Liver (tissue), 9 donors: Measurements from ENCODE around the gene PTP4A2. TPM values are rescaled to one million over a fixed set of nuclear protein-coding genes. Genes with fewer than 3 reads are reported as not detected.

Experiments used
- DNase-seq: peaks from one replicate; pipeline ENCODE4 v3.0.0-alpha.2; 2017; ENCODE audit warnings: low spot score
- H3K27ac ChIP-seq, 2 donors: one replicate each; pipeline ENCODE4 v1.7.0; 2013; ENCODE audit warnings: inconsistent platforms in 2 of 2, low read length in 2 of 2, control low read depth in 1 of 2, low read depth in 1 of 2, mild to moderate bottlenecking in 1 of 2
- H3K27me3 ChIP-seq, 4 donors: one replicate each; pipeline versions ENCODE4 v1.6.1 to v1.7.0; 2013; ENCODE audit warnings: low read length in 3 of 4, inconsistent platforms in 1 of 4, mild to moderate bottlenecking in 1 of 4, moderate library complexity in 1 of 4; ENCODE audit not compliant: control insufficient read depth in 4 of 4, insufficient read depth in 4 of 4
- H3K36me3 ChIP-seq, 4 donors: one replicate each; pipeline versions ENCODE4 v1.6.1 to v1.7.0; 2013; ENCODE audit warnings: low read length in 3 of 4, mild to moderate bottlenecking in 3 of 4, low read depth in 1 of 4, moderate library complexity in 1 of 4; ENCODE audit not compliant: control insufficient read depth in 4 of 4, insufficient read depth in 3 of 4
- H3K4me1 ChIP-seq, 4 donors: one replicate each; pipeline versions ENCODE4 v1.6.1 to v1.7.0; 2013; ENCODE audit warnings: low read length in 3 of 4, mild to moderate bottlenecking in 3 of 4, moderate library complexity in 1 of 4; ENCODE audit not compliant: control insufficient read depth in 4 of 4, insufficient read depth in 4 of 4
- H3K4me3 ChIP-seq, 3 donors: one replicate each; pipeline versions ENCODE4 v1.6.1 to v1.7.0; 2013; ENCODE audit warnings: low read length in 3 of 3, control low read depth in 1 of 3, low read depth in 1 of 3, mild to moderate bottlenecking in 1 of 3
- H3K9ac ChIP-seq, 2 donors: one replicate each; pipeline ENCODE4 v1.7.0; 2013; ENCODE audit warnings: low read length in 2 of 2, mild to moderate bottlenecking in 2 of 2, moderate library complexity in 2 of 2, control low read depth in 1 of 2, low read depth in 1 of 2
- H3K9me3 ChIP-seq, 4 donors: one replicate each; pipeline versions ENCODE4 v1.6.1 to v1.7.0; 2013; ENCODE audit warnings: low read length in 3 of 4; ENCODE audit not compliant: control insufficient read depth in 4 of 4
- EGR1 ChIP-seq, 2 donors: IDR thresholded peaks; 2 replicates each; pipeline ENCODE4 v1.6.1; 2016 to 2018; ENCODE audit warnings: antibody characterized with exemption in 2 of 2, low read depth in 2 of 2
- FOXA1 ChIP-seq: IDR thresholded peaks from 2 replicates; pipeline ENCODE4 v1.6.1; 2016; ENCODE audit warnings: antibody characterized with exemption
- FOXA2 ChIP-seq: IDR thresholded peaks from 2 replicates; pipeline ENCODE4 v1.6.1; 2016; ENCODE audit warnings: antibody characterized with exemption
- GABPA ChIP-seq, 2 donors: IDR thresholded peaks in 1 of 2; conservative IDR thresholded peaks in 1 of 2; 2 replicates each; pipeline ENCODE4 v1.6.1; 2016; ENCODE audit warnings: antibody characterized with exemption in 2 of 2, mild to moderate bottlenecking in 1 of 2, moderate library complexity in 1 of 2
- HNF4A ChIP-seq, 2 donors: conservative IDR thresholded peaks; 2 replicates each; pipeline ENCODE4 v1.6.1; 2016; ENCODE audit warnings: antibody characterized with exemption in 2 of 2, mild to moderate bottlenecking in 2 of 2
- HNF4G ChIP-seq: IDR thresholded peaks from 2 replicates; pipeline ENCODE4 v1.6.1; 2016; ENCODE audit warnings: antibody characterized with exemption
- JUND ChIP-seq, 2 donors: IDR thresholded peaks; 2 replicates each; pipeline ENCODE4 v1.6.1; 2016; ENCODE audit warnings: antibody characterized with exemption in 2 of 2
- NR2F2 ChIP-seq: IDR thresholded peaks from 2 replicates; pipeline ENCODE4 v1.6.1; 2016; ENCODE audit warnings: antibody characterized with exemption
- RAD21 ChIP-seq, 2 donors: IDR thresholded peaks; 2 replicates each; pipeline ENCODE4 v1.6.1; 2016; ENCODE audit warnings: antibody characterized with exemption in 2 of 2, mild to moderate bottlenecking in 2 of 2
- RXRA ChIP-seq, 2 donors: IDR thresholded peaks; 2 replicates each; pipeline ENCODE4 v1.6.1; 2017 to 2018; ENCODE audit warnings: antibody characterized with exemption in 2 of 2, mild to moderate bottlenecking in 1 of 2
- SP1 ChIP-seq: IDR thresholded peaks from 2 replicates; pipeline ENCODE4 v1.6.1; 2018; ENCODE audit warnings: antibody characterized with exemption, mild to moderate bottlenecking
- TAF1 ChIP-seq: conservative IDR thresholded peaks from 2 replicates; pipeline ENCODE4 v1.6.1; 2016; ENCODE audit warnings: antibody characterized with exemption, mild to moderate bottlenecking
- YY1 ChIP-seq: IDR thresholded peaks from 2 replicates; pipeline ENCODE4 v1.6.1; 2016; ENCODE audit warnings: antibody characterized with exemption, mild to moderate bottlenecking
- WGBS: extraction: QIAGEN DNeasy Blood & Tissue Kit; methylation state at CpG from one replicate; pipeline ENCODE4 v1.1.7; 2013; 5-methylcytosine and 5-hydroxymethylcytosine counted together
- polyA plus RNA-seq, 2 donors: library from polyadenylated mRNA; stranded (reverse) in 1 of 2; unstranded in 1 of 2; fragments of 200-250 nt in 1 of 2; fragments of >200 nt in 1 of 2; fragmentation: Nextera tagmentation in 1 of 2; extraction: Ambion mirVana in 1 of 2; gene quantifications; one replicate each; pipeline versions ENCODE4 v1.2.1 to v1.2.3, GENCODE V29; 2013 to 2015
- total RNA-seq, 2 donors: library from RNA; depleted of rRNA; stranded (reverse); fragments of >200 nt; gene quantifications; one replicate each; pipeline ENCODE4 v1.2.3, GENCODE V29; 2014
- TF ChIP-seq, protein P1 (sequence below): IDR thresholded peaks from 2 replicates; pipeline ENCODE4 v1.6.1; 2016; ENCODE audit warnings: antibody characterized with exemption
- TF ChIP-seq, protein P2 (sequence below): IDR thresholded peaks from 2 replicates; pipeline ENCODE4 v1.6.1; 2016; ENCODE audit warnings: antibody characterized with exemption, mild to moderate bottlenecking
- TF ChIP-seq, protein P3 (sequence below): IDR thresholded peaks from 2 replicates; pipeline ENCODE4 v1.6.1; 2016; ENCODE audit warnings: antibody characterized with exemption
- TF ChIP-seq, protein P4 (sequence below): IDR thresholded peaks from 2 replicates; pipeline ENCODE4 v1.6.1; 2016; ENCODE audit warnings: antibody characterized with exemption
- TF ChIP-seq, protein P5 (sequence below): fragments of 150-350 bp; IDR thresholded peaks from 2 replicates; pipeline ENCODE4 v1.5.1; 2017; ENCODE audit warnings: improper control_type of control experiment, low read depth, low read length; ENCODE audit not compliant: missing input control
- donor health status: healthy.
- donor health status: healthy.
- donor health status: healthy.
- donor health status: healthy.
- donor health status: healthy.

Gene PTP4A2
- total and polyA plus RNA-seq, 4 donors = 47.7 to 98.1 (median 71.9) TPM

DNA sequence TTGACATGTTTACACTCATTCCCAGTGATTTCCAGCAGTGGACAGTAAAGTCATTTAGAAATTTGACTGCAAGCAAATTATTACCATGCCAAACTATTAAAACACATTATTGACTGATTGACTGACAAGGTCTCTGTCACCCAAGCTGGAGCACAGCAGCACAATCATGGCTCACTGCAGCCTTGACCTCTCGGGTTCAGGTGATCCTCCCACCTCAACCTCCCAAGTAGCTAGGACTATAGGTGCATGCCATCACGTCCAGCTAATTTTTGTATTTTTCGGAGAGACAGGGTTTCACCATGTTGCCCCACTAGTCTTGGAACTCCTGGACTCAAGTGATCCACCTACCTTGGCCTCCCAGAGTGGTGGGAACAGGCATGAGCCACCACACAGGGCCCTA lies 24.2 kb downstream of the PTP4A2 start:
- TF ChIP-seq NR2F2 (no peak), FOXA1 (no peak), HNF4G (no peak), RAD21 (IDR thresholded peaks at IDR 0.05) (no peak), TAF1 (no peak), RXRA (IDR thresholded peaks at IDR 0.05) (no peak), YY1 (no peak), FOXA2 (no peak)
- TF ChIP-seq, protein P1, sequence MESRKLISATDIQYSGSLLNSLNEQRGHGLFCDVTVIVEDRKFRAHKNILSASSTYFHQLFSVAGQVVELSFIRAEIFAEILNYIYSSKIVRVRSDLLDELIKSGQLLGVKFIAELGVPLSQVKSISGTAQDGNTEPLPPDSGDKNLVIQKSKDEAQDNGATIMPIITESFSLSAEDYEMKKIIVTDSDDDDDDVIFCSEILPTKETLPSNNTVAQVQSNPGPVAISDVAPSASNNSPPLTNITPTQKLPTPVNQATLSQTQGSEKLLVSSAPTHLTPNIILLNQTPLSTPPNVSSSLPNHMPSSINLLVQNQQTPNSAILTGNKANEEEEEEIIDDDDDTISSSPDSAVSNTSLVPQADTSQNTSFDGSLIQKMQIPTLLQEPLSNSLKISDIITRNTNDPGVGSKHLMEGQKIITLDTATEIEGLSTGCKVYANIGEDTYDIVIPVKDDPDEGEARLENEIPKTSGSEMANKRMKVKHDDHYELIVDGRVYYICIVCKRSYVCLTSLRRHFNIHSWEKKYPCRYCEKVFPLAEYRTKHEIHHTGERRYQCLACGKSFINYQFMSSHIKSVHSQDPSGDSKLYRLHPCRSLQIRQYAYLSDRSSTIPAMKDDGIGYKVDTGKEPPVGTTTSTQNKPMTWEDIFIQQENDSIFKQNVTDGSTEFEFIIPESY = no peak
- TF ChIP-seq, protein P2, sequence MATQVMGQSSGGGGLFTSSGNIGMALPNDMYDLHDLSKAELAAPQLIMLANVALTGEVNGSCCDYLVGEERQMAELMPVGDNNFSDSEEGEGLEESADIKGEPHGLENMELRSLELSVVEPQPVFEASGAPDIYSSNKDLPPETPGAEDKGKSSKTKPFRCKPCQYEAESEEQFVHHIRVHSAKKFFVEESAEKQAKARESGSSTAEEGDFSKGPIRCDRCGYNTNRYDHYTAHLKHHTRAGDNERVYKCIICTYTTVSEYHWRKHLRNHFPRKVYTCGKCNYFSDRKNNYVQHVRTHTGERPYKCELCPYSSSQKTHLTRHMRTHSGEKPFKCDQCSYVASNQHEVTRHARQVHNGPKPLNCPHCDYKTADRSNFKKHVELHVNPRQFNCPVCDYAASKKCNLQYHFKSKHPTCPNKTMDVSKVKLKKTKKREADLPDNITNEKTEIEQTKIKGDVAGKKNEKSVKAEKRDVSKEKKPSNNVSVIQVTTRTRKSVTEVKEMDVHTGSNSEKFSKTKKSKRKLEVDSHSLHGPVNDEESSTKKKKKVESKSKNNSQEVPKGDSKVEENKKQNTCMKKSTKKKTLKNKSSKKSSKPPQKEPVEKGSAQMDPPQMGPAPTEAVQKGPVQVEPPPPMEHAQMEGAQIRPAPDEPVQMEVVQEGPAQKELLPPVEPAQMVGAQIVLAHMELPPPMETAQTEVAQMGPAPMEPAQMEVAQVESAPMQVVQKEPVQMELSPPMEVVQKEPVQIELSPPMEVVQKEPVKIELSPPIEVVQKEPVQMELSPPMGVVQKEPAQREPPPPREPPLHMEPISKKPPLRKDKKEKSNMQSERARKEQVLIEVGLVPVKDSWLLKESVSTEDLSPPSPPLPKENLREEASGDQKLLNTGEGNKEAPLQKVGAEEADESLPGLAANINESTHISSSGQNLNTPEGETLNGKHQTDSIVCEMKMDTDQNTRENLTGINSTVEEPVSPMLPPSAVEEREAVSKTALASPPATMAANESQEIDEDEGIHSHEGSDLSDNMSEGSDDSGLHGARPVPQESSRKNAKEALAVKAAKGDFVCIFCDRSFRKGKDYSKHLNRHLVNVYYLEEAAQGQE = no peak
- 94% methylated on average over 3 of the region's 3 CpGs for WGBS
- no peaks in the 10 kb centered on the region for H3K27me3 ChIP-seq
- peaks cover 4 to 32% (median 23%) of the 10 kb centered on the region in 4 donors for H3K36me3 ChIP-seq
- H3K9me3 ChIP-seq = no peaks in the 10 kb centered on the region
- H3K9ac ChIP-seq = no peak overlapping the region
- H3K27ac ChIP-seq = no peak overlapping the region
- no peak for DNase-seq
- H3K4me1 ChIP-seq = peaks cover 10 to 23% (median 13%) of the 10 kb centered on the region in 4 donors
- no peak overlapping the region for H3K4me3 ChIP-seq

DNA sequence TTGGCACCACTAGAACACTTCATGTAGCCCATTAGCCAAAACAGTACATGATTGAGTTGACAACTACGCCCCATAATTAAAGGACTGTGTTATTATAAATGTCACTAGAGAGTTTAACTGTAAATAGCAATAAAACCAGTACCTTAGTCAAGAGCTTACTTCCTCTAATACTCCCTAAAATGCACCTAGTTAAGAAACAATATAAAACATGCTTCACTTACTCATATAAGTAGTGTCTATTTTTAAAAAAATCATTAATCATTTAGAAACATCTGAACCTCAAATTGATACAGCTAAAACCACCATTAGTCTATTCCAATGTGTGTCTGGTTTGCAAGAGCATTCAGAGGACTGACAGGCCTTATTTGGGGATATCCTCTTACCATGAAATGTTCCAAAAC lies 25.3 kb downstream of the PTP4A2 start:
- H3K9me3 ChIP-seq = no peaks in the 10 kb centered on the region
- WGBS = 86% methylated on average over 1 of the region's 1 CpG
- DNase-seq = no peak
- H3K4me3 ChIP-seq = no peak overlapping the region
- H3K4me1 ChIP-seq = peaks cover 10 to 23% (median 13%) of the 10 kb centered on the region in 4 donors
- H3K9ac ChIP-seq = no peak overlapping the region
- peaks cover 4 to 30% (median 23%) of the 10 kb centered on the region in 4 donors for H3K36me3 ChIP-seq
- no peaks in the 10 kb centered on the region for H3K27me3 ChIP-seq
- no peak for TF ChIP-seq TAF1
- TF ChIP-seq, protein P3, sequence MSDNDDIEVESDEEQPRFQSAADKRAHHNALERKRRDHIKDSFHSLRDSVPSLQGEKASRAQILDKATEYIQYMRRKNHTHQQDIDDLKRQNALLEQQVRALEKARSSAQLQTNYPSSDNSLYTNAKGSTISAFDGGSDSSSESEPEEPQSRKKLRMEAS = no peak
- TF ChIP-seq RXRA (IDR thresholded peaks at IDR 0.05) = no peak
- TF ChIP-seq, protein P4, sequence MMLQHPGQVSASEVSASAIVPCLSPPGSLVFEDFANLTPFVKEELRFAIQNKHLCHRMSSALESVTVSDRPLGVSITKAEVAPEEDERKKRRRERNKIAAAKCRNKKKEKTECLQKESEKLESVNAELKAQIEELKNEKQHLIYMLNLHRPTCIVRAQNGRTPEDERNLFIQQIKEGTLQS = no peak
- TF ChIP-seq, protein P5, sequence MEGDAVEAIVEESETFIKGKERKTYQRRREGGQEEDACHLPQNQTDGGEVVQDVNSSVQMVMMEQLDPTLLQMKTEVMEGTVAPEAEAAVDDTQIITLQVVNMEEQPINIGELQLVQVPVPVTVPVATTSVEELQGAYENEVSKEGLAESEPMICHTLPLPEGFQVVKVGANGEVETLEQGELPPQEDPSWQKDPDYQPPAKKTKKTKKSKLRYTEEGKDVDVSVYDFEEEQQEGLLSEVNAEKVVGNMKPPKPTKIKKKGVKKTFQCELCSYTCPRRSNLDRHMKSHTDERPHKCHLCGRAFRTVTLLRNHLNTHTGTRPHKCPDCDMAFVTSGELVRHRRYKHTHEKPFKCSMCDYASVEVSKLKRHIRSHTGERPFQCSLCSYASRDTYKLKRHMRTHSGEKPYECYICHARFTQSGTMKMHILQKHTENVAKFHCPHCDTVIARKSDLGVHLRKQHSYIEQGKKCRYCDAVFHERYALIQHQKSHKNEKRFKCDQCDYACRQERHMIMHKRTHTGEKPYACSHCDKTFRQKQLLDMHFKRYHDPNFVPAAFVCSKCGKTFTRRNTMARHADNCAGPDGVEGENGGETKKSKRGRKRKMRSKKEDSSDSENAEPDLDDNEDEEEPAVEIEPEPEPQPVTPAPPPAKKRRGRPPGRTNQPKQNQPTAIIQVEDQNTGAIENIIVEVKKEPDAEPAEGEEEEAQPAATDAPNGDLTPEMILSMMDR = no peak
- no peak for TF ChIP-seq HNF4G
- TF ChIP-seq, protein P1 = no peak
- TF ChIP-seq YY1 = no peak
- no peak for TF ChIP-seq FOXA2
- no peak for TF ChIP-seq SP1
- TF ChIP-seq HNF4A (conservative IDR thresholded peaks at IDR 0.05) = no peak
- TF ChIP-seq FOXA1 = no peak
- TF ChIP-seq NR2F2 = no peak
- no peak for TF ChIP-seq GABPA (IDR thresholded peaks at IDR 0.05 in 1 of 2, conservative IDR thresholded peaks at IDR 0.05 in 1 of 2)
- TF ChIP-seq RAD21 (IDR thresholded peaks at IDR 0.05) = no peak
- no peak for TF ChIP-seq JUND (IDR thresholded peaks at IDR 0.05)
- TF ChIP-seq EGR1 (IDR thresholded peaks at IDR 0.05; ENCODE audit: low read depth in 2 of 2) = no peak
- H3K27ac ChIP-seq = no peak overlapping the region
